ENCODE results near the gene SLC25A25. TPM values are rescaled to one million over a fixed set of nuclear protein-coding genes. Genes with fewer than 3 reads are reported as not detected.
A peak's percentile ranks its signal among the peaks of the same experiment; 100 is the strongest.

The SLC25A25 gene
- polyA plus RNA-seq, 1 donor, result 10.8 TPM

GRCh38 chr9:128096616-128097536 is 28.8 kb downstream of the SLC25A25 start:
- no peak for DNase-seq (ENCODE audit: low read depth)

- no peak for DNase-seq (ENCODE audit: low read depth)
These were observed 29.7 kb downstream of the SLC25A25 start for GRCh38 chr9:128097543-128098296.

GRCh38 chr9:128098297-128099230 is 30.5 kb downstream of the SLC25A25 start:
- DNase-seq (ENCODE audit: low read depth), result peak; percentile 47

GRCh38 chr9:128099231-128099931 is 31.3 kb downstream of the SLC25A25 start:
- no peak for DNase-seq (ENCODE audit: low read depth)

GRCh38 chr9:128099932-128100491 is 32.0 kb downstream of the SLC25A25 start:
- DNase-seq (ENCODE audit: low read depth), result no peak

- no peak for DNase-seq (ENCODE audit: low read depth)
These were observed 32.5 kb downstream of the SLC25A25 start for GRCh38 chr9:128100581-128100980.

- DNase-seq (ENCODE audit: low read depth), result no peak
These were observed 33.2 kb downstream of the SLC25A25 start for GRCh38 chr9:128101231-128101661.

- no peak for DNase-seq (ENCODE audit: low read depth)
These were observed 33.7 kb downstream of the SLC25A25 start for GRCh38 chr9:128101690-128102089.

GRCh38 chr9:128102196-128102595 is 34.2 kb downstream of the SLC25A25 start:
- no peak for DNase-seq (ENCODE audit: low read depth)

GRCh38 chr9:128102861-128103588 is 35.0 kb downstream of the SLC25A25 start:
- no peak for DNase-seq (ENCODE audit: low read depth)

GRCh38 chr9:128103589-128103962 is 35.5 kb downstream of the SLC25A25 start:
- DNase-seq (ENCODE audit: low read depth), result no peak

- DNase-seq (ENCODE audit: low read depth), result no peak
These were observed 36.2 kb downstream of the SLC25A25 start for GRCh38 chr9:128104171-128104618.

- DNase-seq (ENCODE audit: low read depth), result no peak
These were observed 37.6 kb downstream of the SLC25A25 start for GRCh38 chr9:128105538-128106175.

GRCh38 chr9:128106181-128106939 is 38.3 kb downstream of the SLC25A25 start:
- no peak for DNase-seq (ENCODE audit: low read depth)

GRCh38 chr9:128106940-128107467 is 39.0 kb downstream of the SLC25A25 start:
- DNase-seq (ENCODE audit: low read depth), result no peak

GRCh38 chr9:128107468-128108268 is 39.6 kb downstream of the SLC25A25 start:
- no peak for DNase-seq (ENCODE audit: low read depth)

- no peak for DNase-seq (ENCODE audit: low read depth)
These were observed 40.4 kb downstream of the SLC25A25 start for GRCh38 chr9:128108269-128109049.
